Mucosa of rectum (tissue), 2 donors: ENCODE measurements around the gene OVOL1.

Source experiments
- H3K27ac ChIP-seq, 2 donors: one replicate each; pipeline ENCODE4 v1.7.0; 2013; ENCODE audit warnings: inconsistent platforms in 2 of 2, low read depth in 2 of 2, low read length in 2 of 2
- H3K27me3 ChIP-seq, 2 donors: one replicate each; pipeline ENCODE4 v1.7.0; 2013; ENCODE audit warnings: low read length in 2 of 2; ENCODE audit not compliant: control insufficient read depth in 2 of 2, insufficient read depth in 2 of 2
- H3K36me3 ChIP-seq, 2 donors: one replicate each; pipeline ENCODE4 v1.7.0; 2013; ENCODE audit warnings: low read length in 2 of 2; ENCODE audit not compliant: control insufficient read depth in 2 of 2, insufficient read depth in 2 of 2
- H3K4me1 ChIP-seq, 2 donors: one replicate each; pipeline ENCODE4 v1.7.0; 2013; ENCODE audit warnings: low read length in 2 of 2, mild to moderate bottlenecking in 1 of 2; ENCODE audit not compliant: control insufficient read depth in 2 of 2, insufficient read depth in 2 of 2
- H3K4me3 ChIP-seq, 2 donors: one replicate each; pipeline ENCODE4 v1.7.0; 2013; ENCODE audit warnings: low read length in 2 of 2
- H3K9ac ChIP-seq, 2 donors: one replicate each; pipeline ENCODE4 v1.7.0; 2013; ENCODE audit warnings: low read length in 2 of 2, low read depth in 1 of 2, mild to moderate bottlenecking in 1 of 2
- H3K9me3 ChIP-seq, 2 donors: one replicate each; pipeline ENCODE4 v1.7.0; 2013; ENCODE audit warnings: low read length in 2 of 2; ENCODE audit not compliant: control insufficient read depth in 2 of 2
- donor health status: healthy.
- donor health status: Normal muscosa, but diverticular disease.

The OVOL1 gene

DNA sequence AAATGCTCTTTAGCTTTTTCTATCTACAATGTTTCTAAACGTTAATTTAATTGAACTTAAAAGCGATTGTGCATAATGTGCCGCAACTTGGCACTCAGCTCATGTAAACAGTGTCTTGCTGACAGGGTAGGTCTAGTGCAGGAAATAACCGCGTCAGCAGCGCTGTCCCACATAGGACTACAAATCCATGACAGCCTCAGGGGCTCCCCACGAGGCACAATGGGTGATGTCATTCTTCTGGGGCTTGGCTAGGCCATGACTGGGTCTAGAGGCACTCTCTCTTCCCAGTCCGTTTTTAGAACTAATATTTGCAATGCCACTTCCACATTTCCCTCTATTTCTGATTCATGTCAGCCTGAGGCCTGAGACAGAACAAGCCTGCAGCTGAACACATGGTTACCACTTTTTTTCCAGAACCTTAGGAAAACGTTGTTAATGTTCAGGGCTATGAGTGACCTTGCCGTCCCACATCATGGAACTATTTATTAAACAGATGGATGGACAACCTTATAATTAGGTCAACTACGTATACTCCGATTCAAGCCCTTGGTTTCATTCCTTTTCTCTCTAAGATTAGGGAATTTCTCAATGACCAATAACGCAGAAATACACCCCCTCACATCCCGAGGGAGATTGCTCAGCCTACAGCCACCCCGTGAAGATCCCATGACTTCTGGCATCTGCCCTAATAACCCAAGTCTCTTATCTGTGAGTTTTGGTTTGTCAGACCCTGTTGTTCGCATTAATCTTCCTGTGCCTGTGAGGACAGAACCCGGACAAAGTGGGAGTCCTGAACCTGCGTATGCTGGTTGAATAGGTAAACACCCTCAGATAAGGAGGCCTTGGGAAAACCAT, 27.5 kb downstream of the OVOL1 start:
- Histone ChIP-seq H3K27ac (no peak overlapping the region), H3K4me1 (peaks cover 8 to 9% of the 10 kb centered on the region in 2 donors)

DNA sequence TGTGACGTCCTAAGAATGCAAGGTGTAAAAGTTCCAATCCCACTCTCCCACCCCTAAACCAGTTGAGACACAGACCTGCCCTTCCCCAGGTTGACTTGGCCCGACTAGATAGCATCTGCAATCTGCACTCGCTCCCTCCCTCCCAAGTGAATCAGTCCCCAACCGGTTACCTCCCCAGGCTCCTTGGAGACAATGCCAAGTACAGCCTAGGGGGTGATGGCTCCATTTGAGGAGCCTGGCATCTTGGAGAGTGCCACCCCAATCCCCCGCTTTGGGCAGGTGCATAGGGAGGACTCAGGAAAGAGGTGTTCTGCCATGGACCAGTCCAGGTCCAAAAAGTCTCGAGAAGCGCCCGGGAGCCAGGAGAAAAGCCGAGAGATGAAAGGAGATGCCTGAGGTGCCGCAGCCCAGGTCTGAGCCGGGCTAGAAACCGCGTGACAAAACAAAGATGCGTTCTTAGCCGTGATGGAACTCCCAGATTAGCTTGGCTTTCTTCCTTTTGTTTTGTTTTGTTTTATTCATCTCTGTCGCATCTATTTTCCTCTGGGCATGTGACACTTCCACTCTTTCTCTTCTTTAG, 28.2 kb downstream of the OVOL1 start:
- Histone ChIP-seq H3K27me3 (no peaks in the 10 kb centered on the region), H3K4me3 (no peak overlapping the region), H3K9me3 (no peaks in the 10 kb centered on the region), H3K4me1 (peaks cover 8 to 9% of the 10 kb centered on the region in 2 donors), H3K36me3 (no peaks in the 10 kb centered on the region), H3K27ac (no peak overlapping the region), H3K9ac (no peak overlapping the region)

More for the DNA sequence above, 27.5 kb downstream of the OVOL1 start:
- no peak overlapping the region for H3K4me3 ChIP-seq
- H3K9me3 ChIP-seq, result no peaks in the 10 kb centered on the region
- peaks cover 0 to 4% of the 10 kb centered on the region in 2 donors for H3K27me3 ChIP-seq
- H3K36me3 ChIP-seq, result no peaks in the 10 kb centered on the region
- H3K9ac ChIP-seq, result no peak overlapping the region

DNA sequence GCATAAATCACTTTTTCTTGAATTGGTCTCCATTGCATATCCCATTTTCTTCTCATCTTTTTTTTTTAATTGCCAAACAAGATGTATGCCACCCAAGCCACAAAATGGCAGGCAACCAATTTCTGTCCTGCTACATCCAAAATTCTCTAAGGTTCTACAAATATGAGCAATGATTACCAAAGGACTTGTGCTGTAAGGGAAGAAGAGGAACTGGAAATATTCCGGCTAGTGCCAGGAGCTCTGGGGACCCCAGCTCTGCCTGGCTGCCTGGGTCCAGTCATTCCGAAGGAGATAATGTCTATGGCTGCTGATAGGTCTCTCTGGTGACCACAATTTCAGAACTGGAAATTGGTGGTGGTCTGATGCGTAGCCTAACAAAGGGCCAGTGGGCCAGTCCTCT, 29.8 kb downstream of the OVOL1 start:
- H3K27me3 ChIP-seq, result no peaks in the 10 kb centered on the region
- H3K36me3 ChIP-seq, result no peaks in the 10 kb centered on the region
- H3K4me1 ChIP-seq, result peaks cover 21 to 23% of the 10 kb centered on the region in 2 donors
- no peak overlapping the region for H3K27ac ChIP-seq
- no peak overlapping the region for H3K9ac ChIP-seq
- H3K9me3 ChIP-seq, result no peaks in the 10 kb centered on the region
- peak overlapping the region in 1 of 2 donors; percentile 14 for H3K4me3 ChIP-seq

DNA sequence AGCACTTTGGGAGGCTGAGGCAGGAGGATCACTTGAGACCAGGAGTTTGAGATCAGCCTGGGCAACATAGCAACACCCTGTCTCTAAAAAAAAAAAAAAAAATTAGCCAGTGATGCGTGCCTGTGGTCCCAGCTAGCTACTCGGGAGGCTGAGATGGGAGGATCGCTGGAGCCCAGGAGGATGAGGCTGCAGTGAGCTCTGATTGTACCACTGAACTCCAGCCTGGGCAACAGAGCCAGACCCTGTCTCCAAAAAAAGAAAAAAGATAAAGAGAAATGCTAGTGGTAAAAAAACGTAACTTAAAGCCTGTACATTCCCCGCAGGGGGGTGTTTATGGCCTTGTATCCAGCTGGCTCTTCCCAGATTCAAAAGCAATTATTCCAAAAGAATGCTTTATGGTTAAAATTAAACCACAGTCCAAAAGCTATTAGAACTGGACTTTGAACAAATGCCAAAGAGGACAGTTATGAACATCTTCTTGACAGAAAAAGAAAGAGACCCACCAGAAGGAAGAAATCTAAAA, 30.5 kb downstream of the OVOL1 start:
- Histone ChIP-seq H3K9me3 (no peaks in the 10 kb centered on the region), H3K27me3 (no peaks in the 10 kb centered on the region), H3K9ac (peak overlapping the region; percentile 52 to 83), H3K4me3 (peak overlapping the region; percentile 79 to 81), H3K4me1 (peaks cover 21 to 28% of the 10 kb centered on the region in 2 donors), H3K27ac (peak overlapping the region; percentile 75 to 78), H3K36me3 (no peaks in the 10 kb centered on the region)

DNA sequence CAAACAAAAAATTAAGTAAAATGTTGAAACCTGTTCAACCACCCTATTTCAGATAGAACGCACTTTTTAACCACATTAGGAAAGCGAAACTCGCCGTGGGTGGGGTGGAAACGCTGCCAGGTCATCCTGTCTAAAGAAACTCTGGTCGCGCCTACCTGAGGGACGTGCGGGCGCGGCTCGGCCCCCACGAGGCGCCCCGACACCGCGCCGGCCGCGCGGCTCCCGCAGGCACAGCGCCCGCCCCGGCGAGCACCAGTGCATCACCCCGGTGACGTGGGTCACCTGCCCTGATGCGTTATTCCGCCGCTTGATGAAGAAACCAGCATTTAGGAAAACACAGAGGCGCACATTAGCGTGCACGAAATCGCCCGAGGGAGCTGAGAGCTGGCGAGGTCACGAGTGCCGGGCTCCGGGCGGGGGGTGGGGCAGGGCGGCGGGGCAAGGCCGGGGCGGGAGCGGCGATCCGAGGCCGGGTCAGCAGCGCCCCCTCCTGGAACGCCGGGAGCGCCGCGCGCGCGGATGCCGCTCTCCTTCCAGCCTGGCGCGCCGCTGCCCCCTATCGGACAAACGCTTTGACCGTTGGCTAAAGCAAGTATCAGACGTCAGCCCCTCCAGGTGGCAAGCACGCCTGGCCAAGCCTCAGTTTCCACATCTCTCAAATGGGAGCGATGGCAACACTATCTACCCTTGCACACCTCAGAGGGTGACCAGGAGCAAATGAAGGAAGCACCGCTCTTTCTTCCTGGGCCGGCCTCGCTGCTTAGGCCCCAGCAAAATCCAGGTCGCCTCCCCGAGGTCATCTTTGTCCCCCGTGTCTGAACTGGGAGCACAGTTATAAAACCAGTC, 31.2 kb downstream of the OVOL1 start:
- peak overlapping the region; percentile 79 to 81 for H3K4me3 ChIP-seq
- H3K36me3 ChIP-seq, result no peaks in the 10 kb centered on the region
- H3K4me1 ChIP-seq, result peaks cover 21 to 34% of the 10 kb centered on the region in 2 donors
- no peaks in the 10 kb centered on the region for H3K9me3 ChIP-seq
- peak overlapping the region; percentile 52 to 83 for H3K9ac ChIP-seq
- no peaks in the 10 kb centered on the region for H3K27me3 ChIP-seq
- H3K27ac ChIP-seq, result peak overlapping the region; percentile 75 to 78

DNA sequence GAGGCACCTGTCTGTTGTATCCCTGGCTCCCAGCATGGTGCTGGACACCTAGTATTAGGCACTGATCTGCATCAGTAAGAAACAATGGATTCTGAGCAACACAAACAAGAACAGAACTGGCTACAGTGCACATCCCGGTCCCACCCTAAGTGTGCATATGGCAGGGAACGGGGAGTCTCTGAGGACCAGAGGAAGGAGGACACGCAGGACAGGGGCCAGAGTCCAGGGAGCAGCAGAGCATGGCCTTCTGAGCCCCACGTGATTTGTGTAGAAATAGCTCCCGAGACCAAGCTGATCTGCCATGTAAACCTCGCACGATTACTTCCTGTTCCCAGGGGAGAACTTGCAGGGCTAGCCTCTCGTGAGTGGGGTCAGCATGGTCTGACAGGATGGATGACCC, 34.2 kb downstream of the OVOL1 start:
- Histone ChIP-seq H3K9ac (peak overlapping the region in 1 of 2 donors; percentile 3), H3K9me3 (no peaks in the 10 kb centered on the region), H3K27ac (peak overlapping the region; percentile 85 to 88), H3K27me3 (no peaks in the 10 kb centered on the region), H3K4me1 (peaks cover 30 to 45% of the 10 kb centered on the region in 2 donors), H3K4me3 (peak overlapping the region in 1 of 2 donors; percentile 26), H3K36me3 (no peaks in the 10 kb centered on the region)

DNA sequence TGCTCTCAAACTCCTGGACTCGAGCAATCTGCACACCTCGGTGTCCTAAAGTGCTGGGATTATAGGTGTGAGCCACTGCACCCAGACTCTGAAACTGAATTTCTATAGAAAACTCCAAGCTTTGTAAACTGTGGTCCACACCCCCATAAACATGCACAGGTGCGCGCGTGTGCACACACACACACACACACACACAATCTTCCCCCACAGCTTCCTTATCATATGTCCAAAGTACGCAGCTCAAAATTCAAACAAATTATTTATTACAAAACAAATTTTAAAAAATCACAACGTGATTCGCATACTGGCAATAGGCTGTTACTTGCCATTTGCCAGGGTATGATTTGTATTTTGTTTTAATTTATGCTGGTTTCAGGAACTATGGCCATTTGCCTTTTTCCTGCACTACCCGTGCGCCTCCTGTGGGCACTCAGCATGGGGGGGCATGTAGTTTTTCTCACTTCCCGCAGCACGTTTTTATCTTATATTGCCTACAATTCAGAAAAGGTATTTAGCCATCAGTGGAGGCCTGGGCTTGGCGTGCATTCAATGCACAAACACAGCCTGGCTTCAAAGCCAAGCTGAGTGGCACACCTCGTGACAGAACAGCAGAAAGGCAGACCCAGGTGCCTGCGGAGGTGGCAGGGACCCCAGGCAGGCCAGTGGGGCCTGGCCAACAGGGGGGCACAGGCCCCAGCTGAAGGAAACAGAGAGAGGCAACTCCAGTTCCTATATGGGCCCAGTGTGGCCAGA, 36.1 kb downstream of the OVOL1 start:
- Histone ChIP-seq H3K27me3 (no peaks in the 10 kb centered on the region), H3K36me3 (no peaks in the 10 kb centered on the region), H3K9ac (peak overlapping the region in 1 of 2 donors; percentile 56), H3K4me1 (peaks cover 24 to 38% of the 10 kb centered on the region in 2 donors), H3K9me3 (no peaks in the 10 kb centered on the region), H3K27ac (peak overlapping the region; percentile 70 to 77), H3K4me3 (peak overlapping the region in 1 of 2 donors; percentile 17)

DNA sequence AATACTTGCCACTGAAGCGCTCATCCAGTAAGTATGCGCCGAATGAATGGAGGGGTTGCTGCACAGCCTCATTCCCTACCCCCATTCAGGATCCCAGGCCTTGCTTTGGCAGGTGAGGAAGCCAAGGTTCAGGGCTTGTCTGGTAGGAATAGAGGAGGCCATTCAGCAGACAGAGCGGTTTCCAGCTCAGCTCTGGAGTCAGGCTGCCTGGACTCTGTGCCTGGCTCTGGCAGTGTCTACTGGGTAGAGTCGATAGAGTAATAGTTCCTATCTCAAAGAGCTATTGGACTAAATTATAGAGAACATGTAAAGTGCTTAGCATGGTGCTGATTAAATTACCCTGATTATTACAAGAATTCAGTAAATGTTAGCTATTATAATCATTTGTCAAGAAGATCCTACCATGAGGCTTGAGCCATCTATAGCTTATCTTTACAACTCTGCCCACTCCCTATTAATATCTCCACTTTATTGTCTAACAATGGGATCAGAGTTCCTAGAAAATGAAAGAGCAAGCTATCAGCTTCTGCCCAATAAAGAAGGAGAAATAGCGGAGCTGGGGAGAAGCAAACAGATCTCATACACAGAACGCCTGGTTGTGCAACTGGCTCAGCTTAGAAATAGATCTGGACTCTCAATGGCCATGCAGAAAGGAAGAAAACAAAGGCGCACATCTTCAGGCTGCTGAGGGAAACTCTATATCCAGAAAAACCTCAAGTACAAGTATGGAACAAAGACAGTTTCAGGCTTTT, 40.3 kb downstream of the OVOL1 start:
- Histone ChIP-seq H3K27ac (no peak overlapping the region), H3K4me1 (peaks cover 12 to 21% of the 10 kb centered on the region in 2 donors), H3K9ac (no peak overlapping the region)

DNA sequence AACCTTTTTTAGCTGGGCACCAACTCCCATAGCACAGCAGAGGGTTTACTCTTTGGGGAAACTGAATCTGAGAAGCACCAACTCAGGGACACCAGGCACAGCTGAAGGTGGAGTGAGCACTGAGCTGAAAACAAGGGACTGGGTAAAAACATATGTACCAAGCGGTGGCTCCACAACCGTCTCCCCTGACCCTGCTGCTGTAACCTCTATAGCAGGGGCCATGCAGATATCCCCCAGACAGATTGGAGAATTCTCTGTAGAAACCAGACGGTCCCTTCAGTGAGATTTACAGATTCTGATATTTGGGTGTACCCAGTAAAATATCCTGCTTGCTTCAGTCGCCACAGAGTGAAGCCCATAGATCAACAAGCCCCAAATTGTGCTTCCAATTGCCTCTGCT, 42.6 kb downstream of the OVOL1 start:
- H3K36me3 ChIP-seq, result no peaks in the 10 kb centered on the region
- no peaks in the 10 kb centered on the region for H3K9me3 ChIP-seq
- H3K4me1 ChIP-seq, result peaks cover 13 to 18% of the 10 kb centered on the region in 2 donors
- no peak overlapping the region for H3K4me3 ChIP-seq
- H3K9ac ChIP-seq, result no peak overlapping the region
- H3K27ac ChIP-seq, result no peak overlapping the region
- H3K27me3 ChIP-seq, result no peaks in the 10 kb centered on the region

More for the DNA sequence above, 40.3 kb downstream of the OVOL1 start:
- Histone ChIP-seq H3K4me3 (no peak overlapping the region), H3K27me3 (no peaks in the 10 kb centered on the region), H3K9me3 (no peaks in the 10 kb centered on the region), H3K36me3 (no peaks in the 10 kb centered on the region)
